GM12878 (cell line): ENCODE data around the gene STK32B. TPM values are rescaled to one million over a fixed set of nuclear protein-coding genes. Genes with fewer than 3 reads are reported as not detected.

Source experiments
- ATAC-seq: fragments of 200-7000 bp; cut with Tn5 transposase; 3 replicates; pipeline ENCODE4 v1.9.1; 2020; ENCODE audit warnings: mild to moderate bottlenecking, moderate library complexity
- BruUV-seq: library from RNA; stranded (reverse); fragments of 400-500 nt; replicated peaks from 2 replicates; lab custom pipeline; 2021; lab: Mats Ljungman, UMichigan
- CTCF ChIA-PET: fragments of 300-600 bp; sonication (Branson Sonifier 250); formaldehyde crosslinking; extraction: SDS; loops from one replicate; lab custom pipeline; 2021; ENCODE audit warnings: inconsistent platforms; lab: Yijun Ruan, JAX
- POLR2A ChIA-PET: fragments of 350-600 bp; formaldehyde crosslinking; extraction: SDS; loops from one replicate; lab custom pipeline; 2021; ENCODE audit warnings: inconsistent platforms; lab: Charles Lee
- RAD21 ChIA-PET: fragments of 300-600 bp; sonication (Branson Sonifier 250); formaldehyde crosslinking; loops from one replicate; lab custom pipeline; 2023; ENCODE audit warnings: antibody characterized with exemption; ENCODE audit not compliant: unreplicated experiment; lab: Charles Lee
- SMC1A ChIA-PET: fragments of 300-600 bp; sonication (Branson Sonifier 250); formaldehyde crosslinking; loops from one replicate; lab custom pipeline; 2023; ENCODE audit not compliant: unreplicated experiment, uncharacterized antibody; lab: Charles Lee
- DNase-seq: peaks from one replicate; pipeline ENCODE4 v3.0.0-alpha.2; 2011; ENCODE audit warnings: low read depth, low spot score
- FAIRE-seq: peaks from 3 replicates; lab custom pipeline; 2011; peaks lifted over from hg19 to GRCh38; lab: Jason Lieb, UNC
- H2AFZ ChIP-seq: 2 replicates; pipeline ENCODE4 v1.6.0; 2011; ENCODE audit warnings: low read depth, low read length, control low read depth; ENCODE audit not compliant: control insufficient read depth
- H3K27ac ChIP-seq: 2 replicates; pipeline ENCODE4 v1.5.1; 2011; ENCODE audit warnings: control low read depth; ENCODE audit not compliant: control insufficient read depth, insufficient read depth
- H3K27me3 ChIP-seq, 2 experiments: replicated peaks in 1 of 2; 2 replicates each; pipeline versions ENCODE4 v1.6.0 to v1.6.1; 2011; ENCODE audit warnings: low read length in 1 of 2; ENCODE audit not compliant: control insufficient read depth in 2 of 2, insufficient read depth in 2 of 2
- H3K36me3 ChIP-seq, 2 experiments: 2 replicates each; pipeline ENCODE4 v1.5.1; 2011; ENCODE audit warnings: low read length in 1 of 2; ENCODE audit not compliant: control insufficient read depth in 2 of 2, insufficient read depth in 2 of 2
- H3K4me1 ChIP-seq: 2 replicates; pipeline ENCODE4 v1.6.1; 2011; ENCODE audit warnings: mild to moderate bottlenecking, low read length, moderate library complexity, mixed read lengths; ENCODE audit not compliant: control insufficient read depth, insufficient read depth
- H3K4me2 ChIP-seq: 2 replicates; pipeline ENCODE4 v1.6.0; 2011; ENCODE audit warnings: control low read depth; ENCODE audit not compliant: control insufficient read depth, insufficient read depth
- H3K4me3 ChIP-seq: fragments of 200-600 bp; sonication (generic); 2 replicates; pipeline ENCODE4 v1.5.1; 2016
- H3K79me2 ChIP-seq: 2 replicates; pipeline ENCODE4 v1.6.0; 2011; ENCODE audit warnings: low read length; ENCODE audit not compliant: control insufficient read depth, insufficient read depth
- H3K9ac ChIP-seq: 2 replicates; pipeline ENCODE4 v1.8.0; 2011; ENCODE audit warnings: low read length, control low read depth, mixed read lengths; ENCODE audit not compliant: control insufficient read depth, insufficient read depth
- H3K9me3 ChIP-seq: replicated peaks from 3 replicates; pipeline ENCODE4 v1.5.1; 2011; ENCODE audit warnings: mild to moderate bottlenecking, low read length; ENCODE audit not compliant: control insufficient read depth, insufficient read depth
- H4K20me1 ChIP-seq: 2 replicates; pipeline ENCODE4 v1.6.0; 2011; ENCODE audit not compliant: control insufficient read depth, insufficient read depth
- CEBPB ChIP-seq, 2 experiments: fragments of 150-350 bp in 1 of 2; IDR thresholded peaks; 2 replicates each; pipeline ENCODE4 v1.6.1; 2012 to 2014; ENCODE audit warnings: low read depth in 2 of 2, low read length in 2 of 2, borderline replicate concordance in 1 of 2, inconsistent platforms in 1 of 2
- CREB1 ChIP-seq: IDR thresholded peaks from 2 replicates; pipeline ENCODE4 v1.6.1; 2012; ENCODE audit warnings: low read depth, mild to moderate bottlenecking, inconsistent platforms
- HDAC2 ChIP-seq: fragments of 200-600 bp; sonication (generic); IDR thresholded peaks from 2 replicates; pipeline ENCODE4 v1.6.1; 2017
- MTA2 ChIP-seq: fragments of 450-650 bp; IDR thresholded peaks from 2 replicates; pipeline ENCODE4 v1.6.1; 2016; ENCODE audit warnings: low read depth, mild to moderate bottlenecking, moderate library complexity
- NFIC ChIP-seq: IDR thresholded peaks from 2 replicates; pipeline ENCODE4 v1.6.1; 2012; ENCODE audit warnings: low read depth, mild to moderate bottlenecking, inconsistent platforms, low read length, moderate library complexity
- SMAD5 ChIP-seq: IDR thresholded peaks from 2 replicates; pipeline ENCODE4 v1.6.1; 2016; ENCODE audit warnings: antibody characterized with exemption, low read depth
- SP1 ChIP-seq: IDR thresholded peaks from one replicate; pipeline ENCODE4 v1.6.1; 2011; ENCODE audit warnings: low read depth, low read length
- SUZ12 ChIP-seq: fragments of 200-600 bp; sonication (generic); IDR thresholded peaks from one replicate; pipeline ENCODE4 v1.6.1; 2018; ENCODE audit warnings: antibody characterized with exemption, mild to moderate bottlenecking; ENCODE audit not compliant: unreplicated experiment
- TCF7 ChIP-seq: IDR thresholded peaks from 2 replicates; pipeline ENCODE4 v1.6.1; 2014; ENCODE audit warnings: antibody characterized with exemption, borderline replicate concordance
- in situ Hi-C: fragments of 300-500 bp; cut with MboI; formaldehyde crosslinking; loops from 9 replicates; pipeline ENCODE4 v1.14.3; 2018; ENCODE audit warnings: mixed read lengths
- intact Hi-C: fragments of 100-400 bp; cut with micrococcal nuclease; formaldehyde crosslinking; loops from one replicate; pipeline ENCODE4 v1.14.2; 2022; ENCODE audit not compliant: unreplicated experiment
- polyA plus RNA-seq, 11 experiments: library from polyadenylated mRNA; depleted of rRNA in 4 of 11; unstranded in 6 of 11; stranded (reverse) in 5 of 11; fragments of >200 nt; fragmentation: Nextera tagmentation in 4 of 11; fragmentation: Illumina TruSeq in 1 of 11; extraction: Ambion mirVana in 4 of 11; extraction: Trizol in 1 of 11; gene quantifications; 1 replicate in 1 of 11; 2 replicates in 10 of 11; pipeline versions ENCODE4 v1.2.1 to v1.2.3, GENCODE V29; 2011 to 2016; ENCODE audit warnings: inconsistent platforms in 2 of 11, missing spikeins in 2 of 11, low read depth in 1 of 11
- total RNA-seq, 4 experiments: library from RNA; depleted of rRNA in 3 of 4; stranded (reverse); fragments of >200 nt in 3 of 4; fragmentation: Illumina TruSeq in 1 of 4; extraction: Trizol in 1 of 4; gene quantifications; 2 replicates each; pipeline versions ENCODE4 v1.2.1 to v1.2.3, GENCODE V29; 2013 to 2021
- TF ChIP-seq, protein P1 (sequence below): fragments of 450-650 bp; formaldehyde crosslinking; IDR thresholded peaks from 2 replicates; pipeline ENCODE4 v1.4.0; 2020; ENCODE audit warnings: mild to moderate bottlenecking, moderate library complexity

STK32B gene
- total and polyA plus RNA-seq, 10 of the 15 experiments (the other 5 are each of a cell fraction or from before 2014, with no cell fraction given), result 0.04 to 0.12 (median 0.08) TPM; not detected in 7

DNA sequence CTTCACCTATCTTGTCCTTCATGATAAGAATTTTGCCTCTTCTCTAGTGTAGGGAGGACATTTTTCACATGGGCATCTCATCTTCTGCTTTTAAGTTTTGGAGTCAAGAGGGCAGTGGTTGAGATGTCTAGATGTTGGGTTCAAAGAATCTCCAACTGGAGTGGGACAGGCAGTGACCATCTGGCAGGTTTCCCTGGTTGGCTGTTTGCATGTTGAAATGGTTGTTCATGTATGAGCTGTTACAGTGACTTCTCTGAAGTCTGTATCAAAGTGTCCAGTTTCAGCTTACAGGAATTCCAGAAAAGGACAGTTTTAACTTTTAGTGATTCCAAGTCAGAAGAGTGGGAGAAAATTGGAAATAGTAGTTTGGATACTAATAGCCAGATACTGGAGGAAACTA, 464.4 kb downstream of the STK32B start:
- H3K79me2 ChIP-seq, result no peaks in the 10 kb centered on the region
- H2AFZ ChIP-seq, result no peak overlapping the region
- POLR2A ChIA-PET, result no interaction called here
- ATAC-seq (no peak), FAIRE-seq (no peak), DNase-seq (no peak)
- no peaks in the 10 kb centered on the region for H3K9me3 ChIP-seq
- H3K27me3 ChIP-seq, result no peaks in the 10 kb centered on the region
- CTCF ChIA-PET, result no interaction called here
- H3K27ac ChIP-seq, result no peak overlapping the region
- H3K36me3 ChIP-seq, result no peaks in the 10 kb centered on the region
- H3K4me1 ChIP-seq, result no peaks in the 10 kb centered on the region
- no peaks in the 10 kb centered on the region for H4K20me1 ChIP-seq
- no peak overlapping the region for H3K9ac ChIP-seq
- SMC1A ChIA-PET, result no interaction called here
- TF ChIP-seq SUZ12 (no peak), HDAC2 (no peak), SP1 (no peak), NFIC (no peak), SMAD5 (no peak), CREB1 (no peak), MTA2 (no peak), CEBPB (IDR thresholded peaks at IDR 0.05; ENCODE audit: borderline replicate concordance in 1 of 2, low read depth in 2 of 2, low read length in 2 of 2) (no peak), TCF7 (no peak)
- TF ChIP-seq, protein P1, sequence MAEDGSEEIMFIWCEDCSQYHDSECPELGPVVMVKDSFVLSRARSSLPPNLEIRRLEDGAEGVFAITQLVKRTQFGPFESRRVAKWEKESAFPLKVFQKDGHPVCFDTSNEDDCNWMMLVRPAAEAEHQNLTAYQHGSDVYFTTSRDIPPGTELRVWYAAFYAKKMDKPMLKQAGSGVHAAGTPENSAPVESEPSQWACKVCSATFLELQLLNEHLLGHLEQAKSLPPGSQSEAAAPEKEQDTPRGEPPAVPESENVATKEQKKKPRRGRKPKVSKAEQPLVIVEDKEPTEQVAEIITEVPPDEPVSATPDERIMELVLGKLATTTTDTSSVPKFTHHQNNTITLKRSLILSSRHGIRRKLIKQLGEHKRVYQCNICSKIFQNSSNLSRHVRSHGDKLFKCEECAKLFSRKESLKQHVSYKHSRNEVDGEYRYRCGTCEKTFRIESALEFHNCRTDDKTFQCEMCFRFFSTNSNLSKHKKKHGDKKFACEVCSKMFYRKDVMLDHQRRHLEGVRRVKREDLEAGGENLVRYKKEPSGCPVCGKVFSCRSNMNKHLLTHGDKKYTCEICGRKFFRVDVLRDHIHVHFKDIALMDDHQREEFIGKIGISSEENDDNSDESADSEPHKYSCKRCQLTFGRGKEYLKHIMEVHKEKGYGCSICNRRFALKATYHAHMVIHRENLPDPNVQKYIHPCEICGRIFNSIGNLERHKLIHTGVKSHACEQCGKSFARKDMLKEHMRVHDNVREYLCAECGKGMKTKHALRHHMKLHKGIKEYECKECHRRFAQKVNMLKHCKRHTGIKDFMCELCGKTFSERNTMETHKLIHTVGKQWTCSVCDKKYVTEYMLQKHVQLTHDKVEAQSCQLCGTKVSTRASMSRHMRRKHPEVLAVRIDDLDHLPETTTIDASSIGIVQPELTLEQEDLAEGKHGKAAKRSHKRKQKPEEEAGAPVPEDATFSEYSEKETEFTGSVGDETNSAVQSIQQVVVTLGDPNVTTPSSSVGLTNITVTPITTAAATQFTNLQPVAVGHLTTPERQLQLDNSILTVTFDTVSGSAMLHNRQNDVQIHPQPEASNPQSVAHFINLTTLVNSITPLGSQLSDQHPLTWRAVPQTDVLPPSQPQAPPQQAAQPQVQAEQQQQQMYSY (CRISPR knock-in tag), result no peak
- no TSS peak for BruUV-seq
- no peak overlapping the region for H3K4me3 ChIP-seq
- RAD21 ChIA-PET, result no interaction called here
- intact Hi-C loops, result no loop called here
- in situ Hi-C loops, result no loop called here
- no peak overlapping the region for H3K4me2 ChIP-seq
